Left renal pelvis (tissue), 4 donors: ENCODE measurements around the gene ILKAP. TPM values are rescaled to one million over a fixed set of nuclear protein-coding genes. Genes with fewer than 3 reads are reported as not detected.
"Not testable (repeated sequence)": the region's sequence is repeated elsewhere in the genome, so short reads cannot be mapped to it uniquely, and the experiment has no call there.

Experiments
- DNase-seq, 4 donors: peaks; one replicate each; pipeline ENCODE4 v3.0.0-alpha.2; 2013; ENCODE audit warnings: low read depth in 4 of 4, low spot score in 3 of 4
- polyA plus RNA-seq, 4 donors: library from polyadenylated mRNA; unstranded; fragments of 120-200 nt; gene quantifications; one replicate each; pipeline ENCODE4 v1.2.1, GENCODE V29; 2013; ENCODE audit not compliant: insufficient read length in 4 of 4

The ILKAP gene
- polyA plus RNA-seq, 4 donors, result 35.8 to 56.2 (median 41.1) TPM

- no peak for DNase-seq
Measured at GRCh38 chr2:238202326-238203093, 985 bp downstream of the ILKAP start.

GRCh38 chr2:238190445-238190844 lies 13.1 kb downstream of the ILKAP start:
- DNase-seq, result no peak

GRCh38 chr2:238187618-238188548 lies 15.6 kb downstream of the ILKAP start:
- no peak for DNase-seq

GRCh38 chr2:238183821-238184220 lies 19.7 kb downstream of the ILKAP start:
- no peak for DNase-seq

- no peak for DNase-seq
Measured at GRCh38 chr2:238182362-238182761, 21.1 kb downstream of the ILKAP start.

- no peak for DNase-seq
Measured at GRCh38 chr2:238180554-238180953, 22.9 kb downstream of the ILKAP start.

- DNase-seq, result no peak
Measured at GRCh38 chr2:238176613-238177012, 26.9 kb downstream of the ILKAP start.

- DNase-seq, result no peak
Measured at GRCh38 chr2:238174701-238175100, 28.8 kb downstream of the ILKAP start.

- DNase-seq, result no peak
Measured at GRCh38 chr2:238174291-238174690, 29.2 kb downstream of the ILKAP start.

GRCh38 chr2:238173692-238174091 lies 29.8 kb downstream of the ILKAP start:
- DNase-seq, result no peak

GRCh38 chr2:238172439-238172838 lies 31.1 kb downstream of the ILKAP start:
- no peak for DNase-seq

GRCh38 chr2:238171575-238172187 lies 31.8 kb downstream of the ILKAP start:
- DNase-seq, result no peak

GRCh38 chr2:238171072-238171431 lies 32.4 kb downstream of the ILKAP start:
- not testable (repeated sequence) for DNase-seq

GRCh38 chr2:238170386-238171071 lies 33.0 kb downstream of the ILKAP start:
- no peak for DNase-seq

- DNase-seq, result no peak
Measured at GRCh38 chr2:238169708-238170251, 33.7 kb downstream of the ILKAP start.

- no peak for DNase-seq
Measured at GRCh38 chr2:238169048-238169707, 34.3 kb downstream of the ILKAP start.

- DNase-seq, result no peak
Measured at GRCh38 chr2:238168196-238169047, 35.1 kb downstream of the ILKAP start.

- DNase-seq, result no peak
Measured at GRCh38 chr2:238167761-238168160, 35.7 kb downstream of the ILKAP start.

GRCh38 chr2:238167344-238167715 lies 36.2 kb downstream of the ILKAP start:
- no peak for DNase-seq
